ENCODE data around the gene COCH. TPM values are rescaled to one million over a fixed set of nuclear protein-coding genes. Genes with fewer than 3 reads are reported as not detected.
"Not testable (repeated sequence)": the region's sequence is repeated elsewhere in the genome, so short reads cannot be mapped to it uniquely, and the experiment has no call there.

Gene COCH
- polyA plus RNA-seq, 1 donor = 2.2 TPM

GRCh38 chr14:30894923-30895515 is 20.7 kb downstream of the COCH start:
- peaks cover 32% of the 10 kb centered on the region for H3K36me3 ChIP-seq (ENCODE audit: control insufficient read depth, insufficient read depth, low read length)
- no peak overlapping the region for H3K27ac ChIP-seq (ENCODE audit: low read length)
- 75% methylated on average over 1 of the region's 4 CpGs for WGBS (ENCODE audit: insufficient coverage, low lambda C conversion rate)

GRCh38 chr14:30896435-30896834 is 22.1 kb downstream of the COCH start:
- H3K36me3 ChIP-seq (ENCODE audit: control insufficient read depth, insufficient read depth, low read length) = peaks cover 37% of the 10 kb centered on the region
- H3K27ac ChIP-seq (ENCODE audit: low read length) = no peak overlapping the region
- no peak for DNase-seq

More at GRCh38 chr14:30894923-30895515, 20.7 kb downstream of the COCH start:
- DNase-seq = no peak
- Histone ChIP-seq H3K9me3 (ENCODE audit: control insufficient read depth, low read depth, low read length) (no peaks in the 10 kb centered on the region), H3K4me3 (ENCODE audit: low read length) (no peak overlapping the region), H3K4me1 (ENCODE audit: control insufficient read depth, insufficient read depth, low read length) (no peaks in the 10 kb centered on the region), H3K27me3 (ENCODE audit: control insufficient read depth, insufficient read depth, low read length) (no peaks in the 10 kb centered on the region)

DNA sequence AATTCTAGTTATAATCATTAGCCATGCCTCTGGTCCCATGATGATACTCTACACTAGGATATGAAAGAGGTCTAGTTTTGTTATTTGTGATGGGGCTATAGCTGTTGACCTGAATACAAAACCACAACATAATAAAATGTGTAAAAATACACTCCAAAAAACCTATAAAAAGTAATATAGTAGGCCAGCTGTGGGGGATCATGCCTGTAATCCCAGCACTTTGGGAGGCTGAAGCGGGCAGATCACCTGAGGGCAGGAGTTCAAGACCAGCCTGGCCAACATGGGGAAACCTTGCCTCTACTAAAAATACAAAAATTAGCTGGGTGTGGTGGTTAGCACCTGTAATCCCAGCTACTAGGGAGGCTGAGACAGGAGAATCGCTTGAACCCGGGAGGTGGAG is 22.8 kb downstream of the COCH start:
- peaks cover 37% of the 10 kb centered on the region for H3K36me3 ChIP-seq (ENCODE audit: control insufficient read depth, insufficient read depth, low read length)
- not testable (repeated sequence) for H3K27ac ChIP-seq (ENCODE audit: low read length); H3K27me3 ChIP-seq (ENCODE audit: control insufficient read depth, insufficient read depth, low read length); DNase-seq; H3K4me1 ChIP-seq (ENCODE audit: control insufficient read depth, insufficient read depth, low read length); H3K4me3 ChIP-seq (ENCODE audit: low read length); H3K9me3 ChIP-seq (ENCODE audit: control insufficient read depth, low read depth, low read length)
- WGBS (ENCODE audit: insufficient coverage, low lambda C conversion rate) = no CpG with 5 or more reads among the region's 3 CpGs

More at GRCh38 chr14:30896435-30896834, 22.1 kb downstream of the COCH start:
- Histone ChIP-seq H3K27me3 (ENCODE audit: control insufficient read depth, insufficient read depth, low read length) (no peaks in the 10 kb centered on the region), H3K9me3 (ENCODE audit: control insufficient read depth, low read depth, low read length) (no peaks in the 10 kb centered on the region), H3K4me1 (ENCODE audit: control insufficient read depth, insufficient read depth, low read length) (no peaks in the 10 kb centered on the region), H3K4me3 (ENCODE audit: low read length) (no peak overlapping the region)

DNA sequence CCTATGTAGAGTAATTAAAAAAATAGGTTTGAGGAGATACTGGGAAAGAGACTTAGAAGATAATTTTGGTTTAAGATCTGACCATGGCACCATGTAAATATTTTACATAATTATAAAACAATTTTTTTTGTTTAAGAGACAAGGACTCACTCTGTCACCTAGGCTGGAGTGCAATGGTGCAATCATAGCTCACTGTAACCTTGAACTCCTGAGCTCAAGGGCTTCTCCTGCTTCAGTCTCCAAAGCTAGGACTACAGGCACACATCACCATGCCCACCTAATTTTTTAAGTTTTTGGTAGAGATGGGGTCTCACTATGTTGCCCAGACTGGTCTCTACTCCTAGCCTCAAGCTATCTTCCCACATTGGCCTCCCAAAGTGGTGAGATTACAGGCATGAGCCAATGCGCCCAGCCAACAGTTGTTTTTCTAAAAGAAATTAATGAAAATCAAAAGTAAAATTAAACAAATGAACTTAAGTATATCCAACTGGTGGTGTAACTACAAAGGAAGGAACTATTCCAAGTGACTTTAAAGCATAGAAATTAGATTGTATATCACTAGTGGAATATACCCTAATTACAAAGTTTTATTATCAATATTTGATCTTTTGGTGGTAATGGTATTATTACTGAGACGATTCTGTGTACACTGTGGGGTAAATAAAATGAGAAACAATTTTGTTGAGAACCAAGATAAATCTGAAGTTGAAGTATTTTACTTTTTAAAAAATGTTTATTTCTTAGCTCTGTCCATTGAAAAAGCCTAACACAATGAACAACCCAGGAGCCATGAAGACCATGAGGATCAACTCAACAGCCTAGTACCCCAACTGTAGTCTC is 29.1 kb downstream of the COCH start:
- H3K4me1 ChIP-seq (ENCODE audit: control insufficient read depth, insufficient read depth, low read length) = no peaks in the 10 kb centered on the region
- H3K4me3 ChIP-seq (ENCODE audit: low read length) = no peak overlapping the region
- no peaks in the 10 kb centered on the region for H3K27me3 ChIP-seq (ENCODE audit: control insufficient read depth, insufficient read depth, low read length)
- H3K9me3 ChIP-seq (ENCODE audit: control insufficient read depth, low read depth, low read length) = no peaks in the 10 kb centered on the region
- WGBS (ENCODE audit: insufficient coverage, low lambda C conversion rate) = 100% methylated on average over 2 of the region's 2 CpGs
- peaks cover 38% of the 10 kb centered on the region for H3K36me3 ChIP-seq (ENCODE audit: control insufficient read depth, insufficient read depth, low read length)
- DNase-seq = no peak
- no peak overlapping the region for H3K27ac ChIP-seq (ENCODE audit: low read length)

DNA sequence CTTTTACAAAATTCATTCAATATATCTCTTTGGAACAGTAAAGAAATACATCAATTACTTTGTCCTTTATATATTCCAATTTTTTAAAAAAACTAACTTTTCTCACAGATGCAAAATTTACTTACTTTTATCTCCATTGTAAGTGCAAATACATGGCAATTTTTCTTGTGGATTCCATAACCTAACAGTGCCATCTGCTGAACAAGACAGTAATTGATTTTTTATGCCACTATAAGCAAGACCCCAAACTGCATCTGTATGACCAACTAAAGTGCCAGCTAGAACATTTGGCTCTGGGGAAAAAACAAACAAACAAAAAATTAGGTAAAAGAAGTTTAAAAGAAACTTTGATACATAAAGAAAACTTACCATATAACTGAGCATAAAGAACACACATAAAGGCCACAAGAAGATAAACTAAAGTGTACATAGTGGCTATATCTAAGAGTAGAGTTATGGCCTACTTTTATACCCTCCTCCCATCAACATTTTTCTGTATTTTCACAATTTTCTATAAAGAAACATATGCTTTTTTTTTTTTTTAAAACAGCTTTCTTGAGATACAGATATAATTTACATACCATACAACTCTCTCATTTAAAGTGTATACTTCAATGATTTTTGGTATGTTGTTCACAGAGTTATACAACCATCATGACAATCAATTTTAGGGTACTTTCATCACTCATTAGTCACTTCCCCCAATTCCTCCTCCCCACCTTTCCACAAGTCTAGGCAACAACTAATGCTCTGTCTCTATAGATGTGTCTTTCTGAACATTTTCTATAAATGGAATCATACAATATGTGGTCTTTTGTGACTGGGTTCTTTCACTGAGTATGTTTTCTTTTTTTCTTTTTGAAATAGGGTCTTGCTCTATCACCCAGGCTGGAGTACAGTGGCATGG is 32.6 kb downstream of the COCH start:
- DNase-seq = no peak
- Histone ChIP-seq H3K36me3 (ENCODE audit: control insufficient read depth, insufficient read depth, low read length) (peaks cover 48% of the 10 kb centered on the region), H3K9me3 (ENCODE audit: control insufficient read depth, low read depth, low read length) (no peaks in the 10 kb centered on the region), H3K4me3 (ENCODE audit: low read length) (no peak overlapping the region), H3K27me3 (ENCODE audit: control insufficient read depth, insufficient read depth, low read length) (no peaks in the 10 kb centered on the region), H3K4me1 (ENCODE audit: control insufficient read depth, insufficient read depth, low read length) (no peaks in the 10 kb centered on the region), H3K27ac (ENCODE audit: low read length) (no peak overlapping the region)

DNA sequence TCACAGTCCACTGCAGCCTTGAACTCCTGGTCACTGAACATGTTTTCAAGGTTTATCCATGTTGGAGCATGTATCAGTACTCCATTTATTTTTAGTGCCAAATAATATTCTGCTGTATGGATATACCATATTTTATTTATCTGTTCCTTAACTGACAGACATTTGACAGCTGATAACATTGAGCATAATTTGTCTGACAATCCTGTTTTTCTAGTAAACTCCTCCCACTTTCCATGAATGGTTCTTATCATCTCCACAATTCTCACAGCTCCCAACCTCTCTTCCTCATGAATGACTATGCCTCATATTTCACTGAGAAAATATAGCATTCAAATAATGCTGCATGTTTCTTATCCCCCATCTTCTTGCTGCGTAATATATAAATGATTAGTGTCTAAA is 33.3 kb downstream of the COCH start:
- WGBS (ENCODE audit: insufficient coverage, low lambda C conversion rate) = no CpG with 5 or more reads among the region's 1 CpG
- no peak overlapping the region for H3K4me3 ChIP-seq (ENCODE audit: low read length)
- peaks cover 48% of the 10 kb centered on the region for H3K36me3 ChIP-seq (ENCODE audit: control insufficient read depth, insufficient read depth, low read length)
- no peak for DNase-seq
- H3K27ac ChIP-seq (ENCODE audit: low read length) = no peak overlapping the region
- H3K4me1 ChIP-seq (ENCODE audit: control insufficient read depth, insufficient read depth, low read length) = no peaks in the 10 kb centered on the region
- no peaks in the 10 kb centered on the region for H3K27me3 ChIP-seq (ENCODE audit: control insufficient read depth, insufficient read depth, low read length)
- no peaks in the 10 kb centered on the region for H3K9me3 ChIP-seq (ENCODE audit: control insufficient read depth, low read depth, low read length)

GRCh38 chr14:30908826-30909225 is 34.5 kb downstream of the COCH start:
- H3K36me3 ChIP-seq (ENCODE audit: control insufficient read depth, insufficient read depth, low read length) = peaks cover 43% of the 10 kb centered on the region
- no peaks in the 10 kb centered on the region for H3K9me3 ChIP-seq (ENCODE audit: control insufficient read depth, low read depth, low read length)
- H3K4me3 ChIP-seq (ENCODE audit: low read length) = no peak overlapping the region
- WGBS (ENCODE audit: insufficient coverage, low lambda C conversion rate) = no CpG with 5 or more reads among the region's 2 CpGs
- no peak overlapping the region for H3K27ac ChIP-seq (ENCODE audit: low read length)
- no peaks in the 10 kb centered on the region for H3K27me3 ChIP-seq (ENCODE audit: control insufficient read depth, insufficient read depth, low read length)
- no peaks in the 10 kb centered on the region for H3K4me1 ChIP-seq (ENCODE audit: control insufficient read depth, insufficient read depth, low read length)
- DNase-seq = no peak

DNA sequence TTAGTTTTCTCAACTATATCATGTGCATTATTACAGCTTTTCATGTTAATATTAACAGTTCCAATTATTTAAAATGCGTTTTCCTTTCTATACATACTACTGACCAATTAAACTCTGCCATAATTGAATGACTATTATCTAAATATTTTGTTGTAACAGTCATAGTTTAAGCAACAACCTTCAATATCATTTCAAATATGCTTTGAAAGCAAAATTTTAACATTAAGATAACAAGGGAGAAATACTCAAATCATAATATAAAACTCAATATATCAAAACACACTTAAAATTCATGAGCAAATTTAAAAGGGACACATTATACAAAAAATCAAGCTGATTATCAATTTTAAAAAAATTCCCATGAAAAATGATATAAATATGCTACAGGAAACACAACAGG is 40.5 kb downstream of the COCH start:
- H3K4me3 ChIP-seq (ENCODE audit: low read length) = no peak overlapping the region
- WGBS (ENCODE audit: insufficient coverage, low lambda C conversion rate) = 88% methylated on average over 1 of the region's 1 CpG
- no peaks in the 10 kb centered on the region for H3K4me1 ChIP-seq (ENCODE audit: control insufficient read depth, insufficient read depth, low read length)
- no peak overlapping the region for H3K27ac ChIP-seq (ENCODE audit: low read length)
- DNase-seq = no peak
- no peaks in the 10 kb centered on the region for H3K9me3 ChIP-seq (ENCODE audit: control insufficient read depth, low read depth, low read length)
- H3K36me3 ChIP-seq (ENCODE audit: control insufficient read depth, insufficient read depth, low read length) = peaks cover 21% of the 10 kb centered on the region
- no peaks in the 10 kb centered on the region for H3K27me3 ChIP-seq (ENCODE audit: control insufficient read depth, insufficient read depth, low read length)

GRCh38 chr14:30915596-30915995 is 41.2 kb downstream of the COCH start:
- no CpG with 5 or more reads among the region's 2 CpGs for WGBS (ENCODE audit: insufficient coverage, low lambda C conversion rate)
- Histone ChIP-seq H3K27ac (ENCODE audit: low read length) (no peak overlapping the region), H3K4me3 (ENCODE audit: low read length) (no peak overlapping the region), H3K9me3 (ENCODE audit: control insufficient read depth, low read depth, low read length) (no peaks in the 10 kb centered on the region), H3K4me1 (ENCODE audit: control insufficient read depth, insufficient read depth, low read length) (no peaks in the 10 kb centered on the region), H3K36me3 (ENCODE audit: control insufficient read depth, insufficient read depth, low read length) (peaks cover 17% of the 10 kb centered on the region), H3K27me3 (ENCODE audit: control insufficient read depth, insufficient read depth, low read length) (no peaks in the 10 kb centered on the region)
- no peak for DNase-seq

- no peak overlapping the region for H3K27ac ChIP-seq (ENCODE audit: low read length)
- no peaks in the 10 kb centered on the region for H3K4me1 ChIP-seq (ENCODE audit: control insufficient read depth, insufficient read depth, low read length)
- no peaks in the 10 kb centered on the region for H3K27me3 ChIP-seq (ENCODE audit: control insufficient read depth, insufficient read depth, low read length)
- peaks cover 20% of the 10 kb centered on the region for H3K36me3 ChIP-seq (ENCODE audit: control insufficient read depth, insufficient read depth, low read length)
- whole genome bisulfite sequencing (ENCODE audit: insufficient coverage, low lambda C conversion rate) = no CpG with 5 or more reads among the region's 1 CpG
- no peaks in the 10 kb centered on the region for H3K9me3 ChIP-seq (ENCODE audit: control insufficient read depth, low read depth, low read length)
- DNase-seq = no peak
- H3K4me3 ChIP-seq (ENCODE audit: low read length) = no peak overlapping the region
Observed at GRCh38 chr14:30921305-30921704, 46.9 kb downstream of the COCH start.
